HG02938 (cell line): ENCODE results near the gene CIB4.

Experiments used
- ATAC-seq: cut with Tn5 transposase; IDR thresholded peaks from one replicate; pipeline ENCODE4 v1.9.1; 2021; ENCODE audit warnings: mild to moderate bottlenecking, moderate library complexity; ENCODE audit not compliant: unreplicated experiment

The CIB4 gene

DNA sequence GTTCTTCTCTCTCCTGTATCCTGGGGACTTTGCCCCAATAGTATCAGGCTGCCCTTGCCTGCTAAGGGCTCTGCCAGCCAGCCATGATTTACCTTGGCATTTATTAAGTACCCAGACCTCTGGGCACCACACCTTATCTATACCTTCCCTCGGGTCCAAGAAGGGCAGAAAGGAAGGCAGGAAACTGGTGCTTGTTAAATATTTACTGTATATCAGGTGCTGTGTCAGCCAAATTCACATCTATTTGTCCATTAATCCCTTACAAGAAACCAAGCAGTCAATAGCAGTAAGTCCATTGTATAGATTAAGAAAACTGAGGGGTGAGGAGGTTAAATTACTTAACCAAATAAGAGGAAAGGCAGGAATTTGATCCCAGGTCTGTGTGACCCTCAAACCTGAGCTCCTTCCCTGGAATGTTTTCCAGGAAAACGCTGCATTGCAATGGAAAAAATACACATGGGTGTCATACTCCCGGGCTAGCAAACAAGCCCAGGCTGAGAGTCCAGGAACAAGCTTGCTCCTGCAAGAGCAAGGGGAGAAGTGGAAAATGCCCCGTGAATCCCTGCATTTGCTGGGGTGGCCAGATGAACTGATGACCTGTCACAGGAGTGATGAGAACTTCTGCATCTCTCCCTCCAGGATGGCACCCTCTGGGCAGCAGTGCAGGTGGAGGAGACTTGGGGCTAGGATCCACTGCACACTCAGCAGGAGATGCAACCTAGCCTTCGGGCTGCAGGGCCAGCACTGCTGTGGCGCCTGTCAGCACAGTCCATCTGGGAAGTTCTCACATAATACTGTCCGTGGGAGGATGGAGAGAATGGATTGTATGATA lies 30.4 kb downstream of the CIB4 start:
- no peak for ATAC-seq

- no peak for ATAC-seq
Observed at GRCh38 chr2:26609839-26610277, 31.3 kb downstream of the CIB4 start.

- no peak for ATAC-seq
Observed at GRCh38 chr2:26609205-26609631, 31.9 kb downstream of the CIB4 start.

- no peak for ATAC-seq
Observed at GRCh38 chr2:26608557-26608956, 32.6 kb downstream of the CIB4 start.

GRCh38 chr2:26607698-26608097 lies 33.5 kb downstream of the CIB4 start:
- no peak for ATAC-seq

DNA sequence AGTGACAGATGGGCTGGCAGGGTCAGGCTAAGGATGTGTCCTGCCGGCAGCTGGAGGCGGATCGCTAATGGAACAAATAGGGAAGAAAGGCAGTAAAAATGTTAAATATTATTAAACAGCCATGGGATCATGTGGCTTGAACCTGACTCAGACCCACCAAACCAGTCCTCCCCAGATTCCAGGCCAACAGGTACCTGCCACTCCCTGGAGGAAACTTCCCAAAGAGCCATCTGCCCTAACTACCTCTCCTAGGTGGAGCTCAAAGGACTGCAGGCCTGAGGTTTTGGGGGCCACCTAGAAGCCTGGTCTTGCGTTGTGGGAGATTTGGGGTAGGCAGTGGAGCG lies 34.3 kb downstream of the CIB4 start:
- no peak for ATAC-seq

DNA sequence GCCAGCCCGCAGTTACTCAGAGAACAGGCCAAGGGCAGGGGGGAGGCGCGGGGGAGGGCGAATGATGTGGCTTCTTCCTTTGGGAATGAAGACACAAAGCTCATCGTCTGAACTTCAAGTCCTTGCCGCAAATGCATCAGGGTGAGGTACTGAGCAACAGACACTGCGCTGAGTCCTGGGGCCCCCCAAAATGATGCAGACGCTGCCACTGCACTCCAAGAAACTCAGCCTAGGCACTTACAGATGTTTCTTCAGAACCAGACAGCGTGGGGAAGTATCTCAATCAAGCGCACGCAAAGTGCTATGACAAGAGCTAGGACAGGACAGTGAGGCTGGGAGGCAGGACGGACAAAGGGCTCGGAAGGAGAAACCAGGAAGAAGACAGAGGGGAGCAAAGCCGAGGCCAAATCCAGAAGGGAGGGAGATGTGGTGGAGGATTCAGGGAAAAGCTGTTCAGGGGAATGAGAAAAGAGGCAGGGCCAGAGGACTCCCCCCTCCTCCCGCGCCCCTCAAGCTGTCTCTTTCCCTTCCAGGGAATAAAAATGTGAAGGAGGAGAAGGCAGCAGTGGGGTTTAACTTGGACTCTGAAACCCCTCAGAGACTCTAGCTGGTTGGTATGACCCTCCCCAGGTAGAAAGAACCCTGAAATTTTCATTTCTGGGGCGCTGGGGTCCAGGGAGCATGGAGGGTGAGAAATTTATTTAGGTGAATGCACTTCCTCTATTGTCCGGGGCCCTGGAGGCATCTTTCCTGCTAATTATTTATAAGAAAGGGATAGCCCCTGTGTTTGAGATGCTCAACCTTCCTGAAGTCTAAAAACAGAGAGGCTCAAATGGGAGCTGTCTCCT lies 34.9 kb downstream of the CIB4 start:
- ATAC-seq, result no peak

- no peak for ATAC-seq
Observed at GRCh38 chr2:26605195-26605998, 35.8 kb downstream of the CIB4 start.

DNA sequence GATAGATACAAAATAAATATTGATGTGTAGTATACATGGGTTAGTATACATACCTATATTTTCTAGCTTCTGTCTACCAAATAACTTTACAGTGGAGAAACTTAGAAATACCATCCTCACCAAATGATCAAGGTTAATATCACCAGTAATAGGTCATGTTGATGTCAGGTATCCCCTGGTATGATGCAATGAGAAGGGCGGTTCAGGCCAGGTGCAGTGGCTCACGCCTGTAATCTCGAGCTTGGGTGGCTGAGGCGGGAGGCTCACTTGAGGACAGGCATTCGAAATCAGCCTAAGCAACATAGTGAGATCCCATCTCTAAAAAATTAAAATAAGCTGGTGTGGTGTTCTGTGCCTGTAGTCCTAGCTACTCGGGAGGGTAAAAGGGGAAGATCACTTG lies 38.6 kb downstream of the CIB4 start:
- no peak for ATAC-seq

DNA sequence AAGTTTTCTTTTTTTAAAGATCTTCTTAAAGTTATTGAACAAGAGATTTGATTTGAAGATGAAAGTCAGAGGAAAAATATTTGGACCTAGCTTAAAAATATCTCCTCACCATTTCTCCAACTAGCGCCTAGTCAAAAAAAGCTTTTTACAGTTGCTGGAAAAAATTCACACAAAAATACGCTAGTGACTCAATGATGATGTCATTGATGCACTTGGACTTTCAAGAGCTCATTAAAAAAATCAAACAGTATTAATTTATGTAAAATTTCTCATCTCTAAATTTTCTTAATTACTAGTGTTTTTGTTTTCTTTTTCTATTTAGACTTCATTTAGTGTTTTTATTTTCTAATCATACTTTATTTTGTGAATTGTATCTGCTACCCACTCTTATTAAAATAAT lies 41.8 kb downstream of the CIB4 start:
- ATAC-seq, result no peak

DNA sequence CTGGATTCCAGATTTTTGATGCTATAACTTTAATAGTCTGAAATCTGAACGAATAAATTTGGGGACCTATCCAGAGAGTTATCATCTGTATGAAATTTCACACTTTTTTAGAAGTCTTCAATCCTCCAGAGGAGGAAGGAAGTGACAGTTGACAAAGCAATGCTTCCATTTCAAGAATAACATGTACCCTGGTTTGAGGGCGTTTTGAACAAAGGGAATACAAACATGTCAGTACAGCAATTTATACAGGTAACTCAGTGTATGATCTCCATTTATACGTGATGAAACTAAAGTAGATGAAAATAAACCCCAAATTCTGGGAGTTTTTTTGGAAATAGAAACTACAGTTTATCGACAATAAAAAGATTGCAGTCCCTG lies 42.2 kb downstream of the CIB4 start:
- ATAC-seq, result no peak

DNA sequence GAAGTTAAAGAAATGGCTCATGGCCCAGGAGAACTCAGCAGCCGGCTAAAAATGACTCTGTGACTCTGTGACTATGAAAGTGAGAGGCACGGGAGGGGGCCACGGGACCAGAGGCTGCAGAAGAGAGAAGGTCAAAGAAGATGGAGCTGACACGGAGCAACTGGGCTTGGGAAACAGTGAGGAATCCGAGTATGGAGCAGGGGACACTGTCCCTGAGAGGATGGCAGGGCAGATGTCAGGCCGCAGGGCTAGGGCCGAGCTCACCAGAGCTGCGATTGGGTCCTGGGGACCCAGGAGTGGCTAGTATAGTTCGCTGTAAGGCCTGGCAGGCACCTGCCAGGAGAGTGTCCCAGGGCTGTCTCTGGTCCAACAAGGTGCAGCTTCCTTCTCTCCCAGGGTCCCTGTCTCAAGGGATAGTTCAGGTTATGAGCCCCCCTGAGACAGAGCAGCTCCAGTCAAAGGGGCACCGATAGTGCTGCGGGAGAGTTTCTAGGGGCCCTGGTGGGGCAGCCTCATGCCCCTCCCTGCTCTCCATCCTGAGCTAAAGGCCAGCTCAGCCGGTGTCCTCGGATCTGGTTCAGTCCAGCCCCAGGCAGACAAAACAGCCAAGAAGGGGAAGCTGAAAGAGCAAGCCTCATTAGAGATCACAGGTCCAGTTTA lies 42.7 kb downstream of the CIB4 start:
- no peak for ATAC-seq

DNA sequence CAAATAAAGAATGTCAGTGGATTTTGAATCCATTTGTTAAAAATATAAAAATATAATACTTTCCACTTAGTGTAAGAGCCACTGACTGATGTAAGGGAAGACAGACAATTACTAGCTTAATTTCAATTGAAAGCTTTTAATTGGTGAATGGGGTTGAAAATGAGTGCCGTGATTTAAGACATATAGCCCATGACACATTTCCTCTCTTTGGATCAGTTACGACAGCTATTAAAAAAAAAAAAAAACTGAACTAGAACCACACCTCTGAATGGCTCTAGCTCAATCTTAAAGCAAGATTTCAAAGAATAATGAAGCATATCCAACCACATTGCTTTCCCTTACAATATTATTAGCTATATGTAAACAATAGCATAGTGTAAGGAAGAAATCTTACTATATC lies 44.0 kb downstream of the CIB4 start:
- no peak for ATAC-seq

DNA sequence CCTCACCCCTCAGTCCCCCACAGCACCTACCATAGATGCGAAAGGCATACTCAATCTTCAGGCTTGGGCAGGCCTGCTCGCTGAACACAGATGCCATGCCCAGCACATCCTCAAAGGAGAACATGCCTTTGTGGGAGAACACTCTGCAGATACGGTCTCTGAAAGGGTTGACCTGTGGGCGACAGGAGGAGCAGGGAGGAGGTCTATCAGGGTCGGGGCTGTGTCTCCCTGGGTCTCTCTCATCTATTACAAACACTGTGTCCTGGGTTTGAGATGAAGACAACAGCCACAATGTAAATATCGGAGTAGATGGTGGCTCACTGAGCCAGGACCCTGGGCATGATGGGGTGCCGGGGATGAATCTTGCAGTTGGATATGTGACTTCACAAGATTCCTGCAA lies 46.0 kb downstream of the CIB4 start:
- ATAC-seq, result no peak

- ATAC-seq, result no peak
Observed at GRCh38 chr2:26591619-26592505, 49.3 kb downstream of the CIB4 start.

- ATAC-seq, result no peak
Observed at GRCh38 chr2:26590980-26591618, 50.1 kb downstream of the CIB4 start.

DNA sequence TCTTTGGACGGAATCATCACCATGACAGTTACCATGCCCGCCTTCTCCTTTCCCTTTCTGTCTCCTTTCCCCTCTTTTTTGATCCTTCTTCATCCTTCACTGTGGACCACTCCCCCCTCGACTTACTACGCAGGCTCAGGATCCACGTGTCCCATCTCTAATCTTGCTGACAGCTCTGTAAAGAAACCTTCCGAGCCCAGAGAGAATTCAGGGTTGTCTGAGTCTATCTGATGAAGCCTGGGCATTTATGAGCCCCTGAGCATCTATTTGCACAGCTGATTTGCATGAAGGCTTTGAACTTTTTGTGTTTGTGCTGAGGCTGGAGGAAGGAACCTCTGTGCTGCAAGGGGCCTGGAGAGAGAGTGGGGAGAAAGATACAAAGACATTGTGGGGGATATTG lies 50.7 kb downstream of the CIB4 start:
- no peak for ATAC-seq

DNA sequence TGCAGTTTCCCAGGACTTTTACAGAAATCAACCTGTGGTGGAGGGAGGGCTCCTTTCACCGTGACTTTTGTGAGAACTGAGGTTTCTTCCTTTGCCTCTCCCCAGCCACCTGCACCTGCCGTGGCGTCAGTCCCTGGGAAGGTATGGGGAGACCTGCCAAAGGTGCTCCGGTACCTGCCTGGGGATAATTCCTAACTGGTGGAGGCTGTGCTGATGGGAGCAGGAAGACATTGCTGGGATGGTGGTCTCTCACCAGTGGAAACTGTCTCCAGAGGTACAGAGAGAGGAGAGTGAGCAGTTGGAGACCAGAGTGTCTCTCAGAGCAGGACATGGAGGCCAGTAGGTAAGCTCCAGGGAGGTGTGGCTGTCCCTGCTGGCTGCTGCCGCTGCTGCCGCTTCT lies 52.6 kb downstream of the CIB4 start:
- no peak for ATAC-seq

DNA sequence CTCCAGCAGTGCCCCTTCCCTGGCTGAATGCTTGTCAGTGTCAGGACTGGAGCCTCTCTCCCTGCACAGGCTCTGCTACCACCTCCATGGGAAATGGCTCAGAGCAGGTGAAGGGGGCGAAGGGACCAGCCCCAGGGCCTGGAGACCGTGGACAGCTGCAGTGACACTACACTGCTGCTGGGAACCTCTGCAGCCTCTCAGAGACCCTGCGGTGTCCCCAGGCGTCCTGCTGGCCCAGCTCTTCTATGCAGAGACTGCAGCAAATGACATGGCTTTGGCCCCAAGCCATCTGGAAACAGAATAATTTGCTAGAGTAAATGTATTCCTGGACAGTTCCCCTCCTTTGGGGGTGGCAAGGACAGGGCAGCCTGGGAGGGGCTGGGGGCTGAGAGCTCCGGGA lies 53.2 kb downstream of the CIB4 start:
- ATAC-seq, result no peak
